WERI-Rb-1 (cell line): Measurements from ENCODE around the gene CASTOR1.

ENCODE experiments used
- DNase-seq: peaks from one replicate; pipeline ENCODE4 v3.0.0-alpha.2; 2020
- H3K27ac ChIP-seq: fragments of 250-450 bp; sonication (Bioruptor Pico); 2 replicates; pipeline ENCODE4 v1.5.1; 2020; ENCODE audit warnings: mild to moderate bottlenecking, moderate library complexity
- H3K27me3 ChIP-seq: fragments of 250-450 bp; sonication (Bioruptor Pico); 2 replicates; pipeline ENCODE4 v1.5.1; 2021; ENCODE audit warnings: mild to moderate bottlenecking, low read depth, moderate library complexity; ENCODE audit not compliant: insufficient read depth, severe bottlenecking
- H3K36me3 ChIP-seq: fragments of 250-450 bp; sonication (Bioruptor Pico); 2 replicates; pipeline ENCODE4 v1.5.1; 2020; ENCODE audit warnings: mild to moderate bottlenecking, moderate library complexity
- H3K4me3 ChIP-seq: 2 replicates; pipeline ENCODE4 v1.5.1; 2011; ENCODE audit warnings: low read depth, mild to moderate bottlenecking, control low read depth, low read length
- H3K9me3 ChIP-seq: fragments of 250-450 bp; sonication (Bioruptor Pico); 2 replicates; pipeline ENCODE4 v1.5.1; 2021; ENCODE audit warnings: mild to moderate bottlenecking, moderate library complexity; ENCODE audit not compliant: severe bottlenecking
- CTCF ChIP-seq: IDR thresholded peaks from 2 replicates; pipeline ENCODE4 v1.5.1; 2011; ENCODE audit warnings: low read depth, mild to moderate bottlenecking, control low read depth, inconsistent platforms, low read length

Gene CASTOR1

GRCh38 chr22:30285176-30285845 is 4.0 kb downstream of the CASTOR1 start:
- TF ChIP-seq CTCF, result no peak
- no peaks in the 10 kb centered on the region for H3K27me3 ChIP-seq
- no peaks in the 10 kb centered on the region for H3K9me3 ChIP-seq
- no peak overlapping the region for H3K27ac ChIP-seq
- H3K4me3 ChIP-seq, result no peak overlapping the region
- no peaks in the 10 kb centered on the region for H3K36me3 ChIP-seq
- DNase-seq, result no peak

GRCh38 chr22:30284666-30285065 is 4.6 kb downstream of the CASTOR1 start:
- no peak for DNase-seq
- Histone ChIP-seq H3K36me3 (no peaks in the 10 kb centered on the region), H3K27ac (no peak overlapping the region), H3K9me3 (no peaks in the 10 kb centered on the region), H3K4me3 (no peak overlapping the region), H3K27me3 (no peaks in the 10 kb centered on the region)
- no peak for TF ChIP-seq CTCF

GRCh38 chr22:30284172-30284571 is 5.1 kb downstream of the CASTOR1 start:
- no peak overlapping the region for H3K4me3 ChIP-seq
- TF ChIP-seq CTCF, result no peak
- H3K36me3 ChIP-seq, result no peaks in the 10 kb centered on the region
- DNase-seq, result no peak
- no peak overlapping the region for H3K27ac ChIP-seq
- H3K9me3 ChIP-seq, result no peaks in the 10 kb centered on the region
- H3K27me3 ChIP-seq, result no peaks in the 10 kb centered on the region

- TF ChIP-seq CTCF, result no peak
- DNase-seq, result no peak
- Histone ChIP-seq H3K36me3 (no peaks in the 10 kb centered on the region), H3K9me3 (no peaks in the 10 kb centered on the region), H3K4me3 (no peak overlapping the region), H3K27me3 (no peaks in the 10 kb centered on the region), H3K27ac (no peak overlapping the region)
These were observed 6.0 kb downstream of the CASTOR1 start for GRCh38 chr22:30283342-30283741.

- no peaks in the 10 kb centered on the region for H3K36me3 ChIP-seq
- DNase-seq, result no peak
- no peaks in the 10 kb centered on the region for H3K9me3 ChIP-seq
- no peak for TF ChIP-seq CTCF
- H3K27me3 ChIP-seq, result no peaks in the 10 kb centered on the region
- H3K27ac ChIP-seq, result no peak overlapping the region
- H3K4me3 ChIP-seq, result no peak overlapping the region
These were observed 6.7 kb downstream of the CASTOR1 start for GRCh38 chr22:30282616-30283046.

- H3K27ac ChIP-seq, result no peak overlapping the region
These were observed 8.8 kb downstream of the CASTOR1 start for GRCh38 chr22:30280505-30280904.

More at GRCh38 chr22:30280505-30280904, 8.8 kb downstream of the CASTOR1 start:
- Histone ChIP-seq H3K27me3 (no peaks in the 10 kb centered on the region), H3K4me3 (no peak overlapping the region), H3K9me3 (no peaks in the 10 kb centered on the region), H3K36me3 (no peaks in the 10 kb centered on the region)
- TF ChIP-seq CTCF, result no peak
- no peak for DNase-seq
